CD4-positive, alpha-beta T cell treated with Interleukin-12 subunit alpha and Interleukin-12 subunit beta, for 1 hour (primary cell): ENCODE results near the gene WFDC11.
"Not testable (repeated sequence)": the region's sequence is repeated elsewhere in the genome, so short reads cannot be mapped to it uniquely, and the experiment has no call there.

Source experiments
- DNase-seq: peaks from one replicate; pipeline ENCODE4 v3.0.0-alpha.2; 2020

WFDC11 gene

GRCh38 chr20:45670139-45670538 is at the start of gene WFDC11:
WFDC11 (minus strand) TSS chr20:45670239; CDS start chr20:45650600, 19,639 bp downstream.
- DNase-seq = no peak

GRCh38 chr20:45716141-45716688 is 46.2 kb upstream of the WFDC11 start:
- not testable (repeated sequence) for DNase-seq

GRCh38 chr20:45704969-45705637 is 35.1 kb upstream of the WFDC11 start, which contains the start of gene WFDC10B:
WFDC10B (minus strand) TSS chr20:45705019; CDS start chr20:45685992, 19,027 bp downstream.
- DNase-seq = no peak

- no peak for DNase-seq
Observed at GRCh38 chr20:45701873-45702272, 31.8 kb upstream of the WFDC11 start, which contains the start of gene WFDC13. WFDC13 (plus strand) TSS chr20:45702038; CDS start chr20:45702124, 86 bp downstream.

- no peak for DNase-seq
Observed at GRCh38 chr20:45701104-45701503, 31.1 kb upstream of the WFDC11 start.

- no peak for DNase-seq
Observed at GRCh38 chr20:45695496-45695895, 25.5 kb upstream of the WFDC11 start.

- DNase-seq = not testable (repeated sequence)
Observed at GRCh38 chr20:45693346-45693745, 23.3 kb upstream of the WFDC11 start.

GRCh38 chr20:45685896-45686295 is 15.9 kb upstream of the WFDC11 start:
- no peak for DNase-seq

GRCh38 chr20:45679650-45680049 is 9.6 kb upstream of the WFDC11 start:
- no peak for DNase-seq

GRCh38 chr20:45672765-45673164 is 2.7 kb upstream of the WFDC11 start:
- DNase-seq = no peak

GRCh38 chr20:45657038-45657437 is 13.0 kb downstream of the WFDC11 start:
- not testable (repeated sequence) for DNase-seq

GRCh38 chr20:45651726-45652125 is 18.3 kb downstream of the WFDC11 start:
- DNase-seq = peak; percentile 0

GRCh38 chr20:45649312-45649863 is 20.7 kb downstream of the WFDC11 start:
- DNase-seq = no peak

- DNase-seq = no peak
Observed at GRCh38 chr20:45647441-45648050, 22.5 kb downstream of the WFDC11 start.

- no peak for DNase-seq
Observed at GRCh38 chr20:45646875-45647274, 23.2 kb downstream of the WFDC11 start.

- not testable (repeated sequence) for DNase-seq
Observed at GRCh38 chr20:45645869-45646268, 24.2 kb downstream of the WFDC11 start.

- DNase-seq = not testable (repeated sequence)
Observed at GRCh38 chr20:45641076-45641475, 29.0 kb downstream of the WFDC11 start.

GRCh38 chr20:45639687-45640086 is 30.4 kb downstream of the WFDC11 start:
- no peak for DNase-seq

- DNase-seq = no peak
Observed at GRCh38 chr20:45636513-45636912, 33.5 kb downstream of the WFDC11 start.

- DNase-seq = no peak
Observed at GRCh38 chr20:45631184-45631583, 38.9 kb downstream of the WFDC11 start, which contains the start of gene WFDC9. WFDC9 (minus strand) TSS chr20:45631284; CDS start chr20:45610181, 21,103 bp downstream.

GRCh38 chr20:45630371-45630770 is 39.7 kb downstream of the WFDC11 start:
- DNase-seq = no peak

- peak; percentile 19 for DNase-seq
Observed at GRCh38 chr20:45629496-45630100, 40.4 kb downstream of the WFDC11 start, which contains the start of gene WFDC10A. WFDC10A (plus strand) TSS chr20:45629739; CDS start chr20:45629814, 75 bp downstream.

- DNase-seq = no peak
Observed at GRCh38 chr20:45626540-45626939, 43.5 kb downstream of the WFDC11 start.
